SK-N-SH (cell line): ENCODE results near the gene ABCC5. TPM values are rescaled to one million over a fixed set of nuclear protein-coding genes. Genes with fewer than 3 reads are reported as not detected.

Source experiments
- CTCF ChIA-PET: fragments of 300-600, 350-600 bp; formaldehyde crosslinking; extraction: SDS; loops from one replicate; lab custom pipeline; 2021; lab: Yijun Ruan, JAX
- POLR2A ChIA-PET: fragments of 350-600 bp; sonication (Branson Sonifier 250); formaldehyde crosslinking; extraction: SDS; loops from one replicate; lab custom pipeline; 2020; ENCODE audit warnings: antibody characterized with exemption, inconsistent platforms; lab: Yijun Ruan, JAX
- DNase-seq: peaks from one replicate; pipeline ENCODE4 v3.0.0; 2012
- H2AFZ ChIP-seq: fragments of 200-600 bp; sonication (generic); 2 replicates; pipeline ENCODE4 v1.8.1; 2016; ENCODE audit warnings: antibody characterized with exemption, mild to moderate bottlenecking, low read depth
- H3F3A ChIP-seq: fragments of 200-600 bp; sonication (generic); replicated peaks from 2 replicates; pipeline ENCODE3; 2016; ENCODE audit warnings: antibody characterized with exemption, mild to moderate bottlenecking; ENCODE audit not compliant: insufficient read depth
- H3K27ac ChIP-seq, 2 experiments: fragments of 200-500 bp in 1 of 2; fragments of 200-600 bp in 1 of 2; sonication (Bioruptor generic) in 1 of 2; sonication (generic), shearing (Covaris generic) in 1 of 2; 2 replicates each; pipeline versions ENCODE4 v1.5.1 to v1.6.1; 2014 to 2016; ENCODE audit warnings: low read depth in 2 of 2, inconsistent platforms in 1 of 2, low read length in 1 of 2, mild to moderate bottlenecking in 1 of 2, mixed read lengths in 1 of 2
- H3K27me3 ChIP-seq: fragments of 200-600 bp; sonication (generic), shearing (Covaris generic); 2 replicates; pipeline ENCODE4 v1.6.1; 2016; ENCODE audit warnings: mixed run types; ENCODE audit not compliant: insufficient read depth
- H3K36me3 ChIP-seq, 2 experiments: fragments of 200-500 bp in 1 of 2; fragments of 200-600 bp in 1 of 2; sonication (Bioruptor generic) in 1 of 2; sonication (generic) in 1 of 2; replicated peaks in 1 of 2; 2 replicates each; pipeline versions ENCODE3 to v1.5.1; 2014 to 2016; ENCODE audit warnings: low read length in 1 of 2, mild to moderate bottlenecking in 1 of 2; ENCODE audit not compliant: insufficient read depth in 2 of 2, control insufficient read depth in 1 of 2
- H3K4me1 ChIP-seq, 2 experiments: fragments of 200-500 bp in 1 of 2; fragments of 200-600 bp in 1 of 2; sonication (Bioruptor generic) in 1 of 2; sonication (generic), shearing (Covaris generic) in 1 of 2; 2 replicates each; pipeline versions ENCODE4 v1.5.1 to v1.6.1; 2014 to 2016; ENCODE audit warnings: low read depth in 1 of 2, low read length in 1 of 2, mixed run types in 1 of 2; ENCODE audit not compliant: insufficient read depth in 2 of 2, control insufficient read depth in 1 of 2
- H3K4me2 ChIP-seq: fragments of 200-600 bp; sonication (generic), shearing (Covaris generic); 2 replicates; pipeline ENCODE4 v1.6.1; 2017; ENCODE audit warnings: mixed run types
- H3K4me3 ChIP-seq, 2 experiments: fragments of 200-500 bp in 1 of 2; fragments of 200-600 bp in 1 of 2; sonication (Bioruptor generic) in 1 of 2; sonication (generic), shearing (Covaris generic) in 1 of 2; 2 replicates each; pipeline versions ENCODE4 v1.5.1 to v1.8.1; 2014 to 2016; ENCODE audit warnings: low read depth in 2 of 2, inconsistent platforms in 1 of 2, low read length in 1 of 2, mild to moderate bottlenecking in 1 of 2, mixed read lengths in 1 of 2, moderate library complexity in 1 of 2
- H3K79me2 ChIP-seq: fragments of 200-600 bp; sonication (generic); 2 replicates; pipeline ENCODE4 v1.8.1; 2017; ENCODE audit warnings: mild to moderate bottlenecking; ENCODE audit not compliant: insufficient read depth
- H3K9ac ChIP-seq: fragments of 200-600 bp; sonication (generic); 2 replicates; pipeline ENCODE4 v1.6.1; 2017; ENCODE audit warnings: mixed run types
- H3K9me2 ChIP-seq: fragments of 200-600 bp; sonication (generic); 2 replicates; pipeline ENCODE4 v1.6.1; 2017; ENCODE audit warnings: mixed run types
- H3K9me3 ChIP-seq: fragments of 200-600 bp; sonication (generic); 2 replicates; pipeline ENCODE4 v1.6.1; 2017; ENCODE audit warnings: mixed run types, mild to moderate bottlenecking, moderate library complexity
- H4K20me1 ChIP-seq: fragments of 200-600 bp; sonication (generic); 2 replicates; pipeline ENCODE4 v1.6.1; 2017; ENCODE audit warnings: mild to moderate bottlenecking, mixed run types; ENCODE audit not compliant: insufficient read depth
- CHD2 ChIP-seq: fragments of 150-350 bp; IDR thresholded peaks from 2 replicates; pipeline ENCODE4 v1.6.1; 2018; ENCODE audit warnings: low read length; ENCODE audit not compliant: partially characterized antibody
- ELF1 ChIP-seq: IDR thresholded peaks from 2 replicates; pipeline ENCODE4 v1.4.0; 2012
- EP300 ChIP-seq, 2 experiments: IDR thresholded peaks; 2 replicates each; pipeline versions ENCODE4 v1.4.0 to v1.6.1; 2012; ENCODE audit warnings: borderline replicate concordance in 1 of 2, low read depth in 1 of 2, low read length in 1 of 2
- EZH2phosphoT487 ChIP-seq: fragments of 200-600 bp; sonication (generic); IDR thresholded peaks from 2 replicates; pipeline ENCODE4 v1.6.1; 2017; ENCODE audit warnings: low read depth, mixed run types, mild to moderate bottlenecking, antibody characterized with exemption, moderate library complexity, borderline replicate concordance
- FOXJ3 ChIP-seq: sonication (generic); formaldehyde crosslinking; IDR thresholded peaks from 2 replicates; pipeline ENCODE4 v1.5.1; 2020; ENCODE audit warnings: mild to moderate bottlenecking, missing genetic modification reagents
- FOXM1 ChIP-seq: IDR thresholded peaks from 2 replicates; pipeline ENCODE4 v1.4.0; 2012; ENCODE audit warnings: low read depth, mild to moderate bottlenecking
- GABPA ChIP-seq: IDR thresholded peaks from 2 replicates; pipeline ENCODE4 v1.4.0; 2012; ENCODE audit warnings: low read depth, mild to moderate bottlenecking
- GATA2 ChIP-seq: sonication (generic); formaldehyde crosslinking; IDR thresholded peaks from 2 replicates; pipeline ENCODE4 v1.5.0; 2020; ENCODE audit warnings: mild to moderate bottlenecking, missing genetic modification reagents
- JUND ChIP-seq: IDR thresholded peaks from 2 replicates; pipeline ENCODE4 v1.4.0; 2012
- MAX ChIP-seq: IDR thresholded peaks from 2 replicates; pipeline ENCODE4 v1.4.0; 2012; ENCODE audit warnings: low read depth
- MEF2A ChIP-seq: IDR thresholded peaks from 2 replicates; pipeline ENCODE4 v1.4.0; 2012; ENCODE audit warnings: low read depth, borderline replicate concordance
- MXI1 ChIP-seq: IDR thresholded peaks from 2 replicates; pipeline ENCODE4 v1.6.1; 2012; ENCODE audit warnings: mild to moderate bottlenecking, low read depth, low read length, improper control_type of control experiment
- NFIC ChIP-seq: IDR thresholded peaks from 2 replicates; pipeline ENCODE4 v1.4.0; 2012; ENCODE audit warnings: borderline replicate concordance
- NRF1 ChIP-seq: IDR thresholded peaks from 2 replicates; pipeline ENCODE4 v1.6.1; 2012; ENCODE audit warnings: low read depth, mild to moderate bottlenecking, low read length
- POLR2AphosphoS5 ChIP-seq: IDR thresholded peaks from 2 replicates; pipeline ENCODE4 v1.6.1; 2012; ENCODE audit warnings: low read depth, low read length
- RAD21 ChIP-seq: IDR thresholded peaks from 2 replicates; pipeline ENCODE4 v1.6.1; 2012; ENCODE audit warnings: mild to moderate bottlenecking, low read length
- RFX5 ChIP-seq: IDR thresholded peaks from 2 replicates; pipeline ENCODE4 v1.6.1; 2012; ENCODE audit warnings: mild to moderate bottlenecking, improper control_type of control experiment, low read length
- RXRA ChIP-seq: IDR thresholded peaks from 2 replicates; pipeline ENCODE4 v1.4.0; 2012; ENCODE audit warnings: low read depth, mild to moderate bottlenecking, borderline replicate concordance
- SIN3A ChIP-seq: IDR thresholded peaks from 2 replicates; pipeline ENCODE4 v1.6.1; 2012; ENCODE audit warnings: low read depth, mild to moderate bottlenecking, low read length, moderate library complexity, borderline replicate concordance
- SMC3 ChIP-seq: IDR thresholded peaks from 2 replicates; pipeline ENCODE4 v1.6.1; 2012; ENCODE audit warnings: low read depth, low read length, improper control_type of control experiment
- TAF1 ChIP-seq: IDR thresholded peaks from 2 replicates; pipeline ENCODE4 v1.6.1; 2012; ENCODE audit warnings: low read depth, mild to moderate bottlenecking, low read length, moderate library complexity, borderline replicate concordance
- TEAD4 ChIP-seq: IDR thresholded peaks from 2 replicates; pipeline ENCODE4 v1.4.0; 2012; ENCODE audit warnings: mild to moderate bottlenecking, borderline replicate concordance; ENCODE audit not compliant: insufficient read depth
- YY1 ChIP-seq: IDR thresholded peaks from 2 replicates; pipeline ENCODE4 v1.4.0; 2012; ENCODE audit warnings: low read depth, mild to moderate bottlenecking
- ZBTB33 ChIP-seq: IDR thresholded peaks from 2 replicates; pipeline ENCODE4 v1.4.0; 2012; ENCODE audit warnings: low read depth, borderline replicate concordance
- WGBS: methylation state at CpG from one replicate; pipeline ENCODE4 v1.1.6; 2017; ENCODE audit warnings: low lambda C conversion rate; 5-methylcytosine and 5-hydroxymethylcytosine counted together
- polyA plus RNA-seq, 3 experiments: library from polyadenylated mRNA; depleted of rRNA; stranded (reverse); fragments of >200 nt; gene quantifications; 2 replicates each; pipeline ENCODE4 v1.2.3, GENCODE V29; 2012
- TF ChIP-seq, protein P1 (sequence below): IDR thresholded peaks from 2 replicates; pipeline ENCODE4 v1.4.0; 2012; ENCODE audit warnings: low read depth, borderline replicate concordance
- TF ChIP-seq, protein P2 (sequence below): fragments of 200-600 bp; sonication (generic); IDR thresholded peaks from 2 replicates; pipeline ENCODE4 v1.6.1; 2017; ENCODE audit warnings: antibody characterized with exemption, mild to moderate bottlenecking, moderate library complexity
- TF ChIP-seq, protein P3 (sequence below): fragments of 150-350 bp; IDR thresholded peaks from 2 replicates; pipeline ENCODE4 v1.6.1; 2017; ENCODE audit warnings: antibody characterized with exemption, low read length, low read depth, borderline replicate concordance

The ABCC5 gene
- 25.9 and 40.6 TPM in 2 replicates for polyA plus RNA-seq (2012; rRNA removed)
- polyA plus RNA-seq (2012; cell fraction: cytosol; rRNA removed): 13.4 and 14.8 TPM in 2 replicates
- polyA plus RNA-seq (2012; cell fraction: nucleus; rRNA removed): 120 and 168 TPM in 2 replicates

GRCh38 chr3:184017672-184018423 is at the start of gene ABCC5:
Gene ABCC5, minus strand, starts transcription at chr3:184017884. Its CDS starts 3,492 bp downstream, at chr3:184014392.
- peak; percentile 95 for DNase-seq
- H3F3A ChIP-seq: no peaks in the 10 kb centered on the region
- peak within 1 kb of the TSS; percentile 93 for H3K4me2 ChIP-seq
- no peaks in the 10 kb centered on the region for H3K27me3 ChIP-seq
- H3K4me3 ChIP-seq: peak within 1 kb of the TSS; percentile 99 to 100
- ChIA-PET CTCF (interaction anchor here (0.5 to 5.3 kb wide), 20 partner anchors 9 to 267 kb away, joined by 3 to 55 read pairs (median 3); partner anchors contain the start of gene EIF2B5), POLR2A (no interaction called here)
- H3K4me1 ChIP-seq: peaks cover 11 to 22% of the 10 kb centered on the region in 2 experiments; a peak in 3 of 4 replicates
- H3K27ac ChIP-seq: peak within 1 kb of the TSS; percentile 45 to 94; a peak in 3 of 4 replicates
- H4K20me1 ChIP-seq: no peaks in the 10 kb centered on the region
- H3K9ac ChIP-seq: peak within 1 kb of the TSS; percentile 77
- H3K9me3 ChIP-seq: no peaks in the 10 kb centered on the region
- peaks cover 5% of the 10 kb centered on the region in 2 experiments for H3K36me3 ChIP-seq
- no peaks in the 10 kb centered on the region for H3K9me2 ChIP-seq
- WGBS: under 1% methylated on average over 24 of the region's 55 CpGs
- H3K79me2 ChIP-seq: peaks cover 26% of the 10 kb centered on the region
- peak within 1 kb of the TSS; percentile 100 for H2AFZ ChIP-seq
- TF ChIP-seq TAF1 (peak; percentile 48), CHD2 (peak; percentile 90), GATA2 (peak; percentile 74), MEF2A (no peak), NRF1 (peak; percentile 76), MAX (peak; percentile 36; the same call in 1 of the 2 replicates), RXRA (no peak), GABPA (peak; percentile 53; the same call in 1 of the 2 replicates), TEAD4 (no peak), JUND (no peak), SIN3A (peak; percentile 76; the same call in 1 of the 2 replicates), ZBTB33 (no peak; the same call in 1 of the 2 replicates), NFIC (peak; percentile 4; the same call in 1 of the 2 replicates), RAD21 (no peak), FOXJ3 (CRISPR knock-in tag) (no peak), FOXM1 (no peak), RFX5 (no peak), YY1 (no peak; the same call in 1 of the 2 replicates), EP300 (IDR thresholded peaks at IDR 0.05; ENCODE audit: borderline replicate concordance in 1 of 2, low read depth in 1 of 2, low read length in 1 of 2) (no peak), SMC3 (0 out of 2 replicates have a peak, but pooled peaks have one; percentile 8), MXI1 (peak; percentile 65), ELF1 (peak; percentile 40; the same call in 1 of the 2 replicates), POLR2AphosphoS5 (peak; percentile 88), EZH2phosphoT487 (no peak)
- TF ChIP-seq, protein P1, sequence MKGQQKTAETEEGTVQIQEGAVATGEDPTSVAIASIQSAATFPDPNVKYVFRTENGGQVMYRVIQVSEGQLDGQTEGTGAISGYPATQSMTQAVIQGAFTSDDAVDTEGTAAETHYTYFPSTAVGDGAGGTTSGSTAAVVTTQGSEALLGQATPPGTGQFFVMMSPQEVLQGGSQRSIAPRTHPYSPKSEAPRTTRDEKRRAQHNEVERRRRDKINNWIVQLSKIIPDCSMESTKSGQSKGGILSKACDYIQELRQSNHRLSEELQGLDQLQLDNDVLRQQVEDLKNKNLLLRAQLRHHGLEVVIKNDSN: no peak
- TF ChIP-seq, protein P2, sequence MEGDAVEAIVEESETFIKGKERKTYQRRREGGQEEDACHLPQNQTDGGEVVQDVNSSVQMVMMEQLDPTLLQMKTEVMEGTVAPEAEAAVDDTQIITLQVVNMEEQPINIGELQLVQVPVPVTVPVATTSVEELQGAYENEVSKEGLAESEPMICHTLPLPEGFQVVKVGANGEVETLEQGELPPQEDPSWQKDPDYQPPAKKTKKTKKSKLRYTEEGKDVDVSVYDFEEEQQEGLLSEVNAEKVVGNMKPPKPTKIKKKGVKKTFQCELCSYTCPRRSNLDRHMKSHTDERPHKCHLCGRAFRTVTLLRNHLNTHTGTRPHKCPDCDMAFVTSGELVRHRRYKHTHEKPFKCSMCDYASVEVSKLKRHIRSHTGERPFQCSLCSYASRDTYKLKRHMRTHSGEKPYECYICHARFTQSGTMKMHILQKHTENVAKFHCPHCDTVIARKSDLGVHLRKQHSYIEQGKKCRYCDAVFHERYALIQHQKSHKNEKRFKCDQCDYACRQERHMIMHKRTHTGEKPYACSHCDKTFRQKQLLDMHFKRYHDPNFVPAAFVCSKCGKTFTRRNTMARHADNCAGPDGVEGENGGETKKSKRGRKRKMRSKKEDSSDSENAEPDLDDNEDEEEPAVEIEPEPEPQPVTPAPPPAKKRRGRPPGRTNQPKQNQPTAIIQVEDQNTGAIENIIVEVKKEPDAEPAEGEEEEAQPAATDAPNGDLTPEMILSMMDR: no peak; the same call in 1 of the 2 replicates
- TF ChIP-seq, protein P3, sequence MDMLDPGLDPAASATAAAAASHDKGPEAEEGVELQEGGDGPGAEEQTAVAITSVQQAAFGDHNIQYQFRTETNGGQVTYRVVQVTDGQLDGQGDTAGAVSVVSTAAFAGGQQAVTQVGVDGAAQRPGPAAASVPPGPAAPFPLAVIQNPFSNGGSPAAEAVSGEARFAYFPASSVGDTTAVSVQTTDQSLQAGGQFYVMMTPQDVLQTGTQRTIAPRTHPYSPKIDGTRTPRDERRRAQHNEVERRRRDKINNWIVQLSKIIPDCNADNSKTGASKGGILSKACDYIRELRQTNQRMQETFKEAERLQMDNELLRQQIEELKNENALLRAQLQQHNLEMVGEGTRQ: no peak
